ENCODE data around the gene CD109. TPM values are rescaled to one million over a fixed set of nuclear protein-coding genes. Genes with fewer than 3 reads are reported as not detected.

Gene CD109
- total RNA-seq, 1 experiment from 2014 or later = 46.1 TPM

GRCh38 chr6:73782911-73783310 is 86.9 kb downstream of the CD109 start:
- ChIA-PET CTCF (interaction anchor here (0.7 kb wide), 1 partner anchor 129 kb away, joined by 3 read pairs; the partner anchor contains the start of gene SLC17A5), POLR2A (no interaction called here)
- DNase-seq (ENCODE audit: low read depth, low spot score) (no peak), ATAC-seq (no peak)
- intact Hi-C loops (cut with micrococcal nuclease; ENCODE audit: unreplicated experiment) (no loop called here), in situ Hi-C loops (cut with HindIII; ENCODE audit: low pct_unique_long_range_greater_than_20kb, low sequenced_read_pairs) (no loop called here)
- no peak overlapping the region for H3K27ac ChIP-seq (ENCODE audit: low read length)
- H3K4me3 ChIP-seq (ENCODE audit: low read depth in 2 of 2, low read length in 2 of 2) = no peak overlapping the region
- H3K4me1 ChIP-seq (ENCODE audit: control insufficient read depth, insufficient read depth, low read length) = no peaks in the 10 kb centered on the region
- H3K9me3 ChIP-seq (ENCODE audit: control insufficient read depth, insufficient read depth, low read depth, low read length) = no peaks in the 10 kb centered on the region
- no peaks in the 10 kb centered on the region for H3K27me3 ChIP-seq (ENCODE audit: control insufficient read depth, insufficient read depth, low read length)
- no peaks in the 10 kb centered on the region; the same call in 1 of the 2 replicates for H3K36me3 ChIP-seq (ENCODE audit: control insufficient read depth, insufficient read depth, low read length)
- TF ChIP-seq TCF7L2 (IDR thresholded peaks at IDR 0.05; ENCODE audit: low read depth, low read length) (no peak), CTCF (IDR thresholded peaks at IDR 0.05) (no peak), REST (IDR thresholded peaks at IDR 0.05; ENCODE audit: insufficient read depth in 1 of 2, low read depth in 2 of 2, low read length in 1 of 2) (no peak), SIN3A (IDR thresholded peaks at IDR 0.05; ENCODE audit: borderline replicate concordance, insufficient read depth, low read depth, low read length) (no peak), POLR2AphosphoS5 (IDR thresholded peaks at IDR 0.05; ENCODE audit: low read depth, low read length) (no peak)
- BruUV-seq (replicated peaks) = no TSS peak

GRCh38 chr6:73784726-73785505 is 88.9 kb downstream of the CD109 start:
- in situ Hi-C loops (cut with HindIII; ENCODE audit: low pct_unique_long_range_greater_than_20kb, low sequenced_read_pairs) = no loop called here
- intact Hi-C loops (cut with micrococcal nuclease; ENCODE audit: unreplicated experiment) = no loop called here
- peaks cover 3% of the 10 kb centered on the region; the same call in 1 of the 2 replicates for H3K4me1 ChIP-seq (ENCODE audit: control insufficient read depth, insufficient read depth, low read length)
- no TSS peak for BruUV-seq (replicated peaks)
- TF ChIP-seq POLR2AphosphoS5 (IDR thresholded peaks at IDR 0.05; ENCODE audit: low read depth, low read length) (no peak), CTCF (IDR thresholded peaks at IDR 0.05) (no peak), SIN3A (IDR thresholded peaks at IDR 0.05; ENCODE audit: borderline replicate concordance, insufficient read depth, low read depth, low read length) (no peak), TCF7L2 (IDR thresholded peaks at IDR 0.05; ENCODE audit: low read depth, low read length) (no peak), REST (IDR thresholded peaks at IDR 0.05; ENCODE audit: insufficient read depth in 1 of 2, low read depth in 2 of 2, low read length in 1 of 2) (no peak)
- H3K36me3 ChIP-seq (ENCODE audit: control insufficient read depth, insufficient read depth, low read length) = peaks cover 2% of the 10 kb centered on the region; the same call in 1 of the 2 replicates
- ChIA-PET CTCF (no interaction called here), POLR2A (no interaction called here)
- ATAC-seq = no peak
- no peak for DNase-seq (ENCODE audit: low read depth, low spot score)
- H3K4me3 ChIP-seq (ENCODE audit: low read depth in 2 of 2, low read length in 2 of 2) = no peak overlapping the region
- H3K27me3 ChIP-seq (ENCODE audit: control insufficient read depth, insufficient read depth, low read length) = no peaks in the 10 kb centered on the region
- H3K9me3 ChIP-seq (ENCODE audit: control insufficient read depth, insufficient read depth, low read depth, low read length) = no peaks in the 10 kb centered on the region
- H3K27ac ChIP-seq (ENCODE audit: low read length) = no peak overlapping the region

All from Panc1 (cell line).